HEK293T (cell line): Measurements from ENCODE around the gene CADPS2.

ENCODE experiments used
- BHLHE40 ChIP-seq: fragments of 450-650 bp; IDR thresholded peaks from 2 replicates; pipeline ENCODE4 v1.6.1; 2016; ENCODE audit warnings: mild to moderate bottlenecking, moderate library complexity, borderline replicate concordance
- FOXM1 ChIP-seq: fragments of 450-650 bp; IDR thresholded peaks from 2 replicates; pipeline ENCODE4 v1.6.1; 2017; ENCODE audit warnings: mild to moderate bottlenecking, borderline replicate concordance
- NFRKB ChIP-seq: fragments of 450-650 bp; IDR thresholded peaks from 2 replicates; pipeline ENCODE4 v1.6.1; 2016; ENCODE audit warnings: mild to moderate bottlenecking, moderate library complexity

- TF ChIP-seq NFRKB (no peak), FOXM1 (no peak), BHLHE40 (no peak)
Measured at GRCh38 chr7:122300956-122301833, 585.1 kb downstream of the CADPS2 start.
